Right lobe of liver (tissue), 4 donors: ENCODE data around the gene CPO.

Experiments
- CTCF ChIP-seq, 4 donors: fragments of 200-600 bp in 3 of 4; fragments of 450-650 bp in 1 of 4; IDR thresholded peaks; one replicate each; pipeline versions ENCODE4 v1.5.1 to v1.8.0; 2016 to 2022; ENCODE audit warnings: antibody characterized with exemption in 4 of 4, mild to moderate bottlenecking in 2 of 4
- POLR2A ChIP-seq: fragments of 450-650 bp; IDR thresholded peaks from one replicate; pipeline ENCODE4 v1.6.1; 2017; ENCODE audit warnings: antibody characterized with exemption, mild to moderate bottlenecking
- donor health status: DM: no; HTN: no; CAD: no.
- donor health status: DM: no; HTN: no; CAD: no.
- donor health status: DM: no; HTN: yes; CAD: no.

GRCh38 chr2:206921529-206921928, 17.8 kb upstream of the CPO start:
- no peak for TF ChIP-seq POLR2A
- TF ChIP-seq CTCF (IDR thresholded peaks at IDR 0.05), result no peak
